Amygdala (tissue), 56 donors: ENCODE data around the gene ARMC3.
"Not testable (repeated sequence)": the region's sequence is repeated elsewhere in the genome, so short reads cannot be mapped to it uniquely, and the experiment has no call there.

Experiments
- DNase-seq, 56 donors: peaks; one replicate each; lab custom pipeline; 2025; lab: John Stamatoyannopoulos, UW

Gene ARMC3

DNA sequence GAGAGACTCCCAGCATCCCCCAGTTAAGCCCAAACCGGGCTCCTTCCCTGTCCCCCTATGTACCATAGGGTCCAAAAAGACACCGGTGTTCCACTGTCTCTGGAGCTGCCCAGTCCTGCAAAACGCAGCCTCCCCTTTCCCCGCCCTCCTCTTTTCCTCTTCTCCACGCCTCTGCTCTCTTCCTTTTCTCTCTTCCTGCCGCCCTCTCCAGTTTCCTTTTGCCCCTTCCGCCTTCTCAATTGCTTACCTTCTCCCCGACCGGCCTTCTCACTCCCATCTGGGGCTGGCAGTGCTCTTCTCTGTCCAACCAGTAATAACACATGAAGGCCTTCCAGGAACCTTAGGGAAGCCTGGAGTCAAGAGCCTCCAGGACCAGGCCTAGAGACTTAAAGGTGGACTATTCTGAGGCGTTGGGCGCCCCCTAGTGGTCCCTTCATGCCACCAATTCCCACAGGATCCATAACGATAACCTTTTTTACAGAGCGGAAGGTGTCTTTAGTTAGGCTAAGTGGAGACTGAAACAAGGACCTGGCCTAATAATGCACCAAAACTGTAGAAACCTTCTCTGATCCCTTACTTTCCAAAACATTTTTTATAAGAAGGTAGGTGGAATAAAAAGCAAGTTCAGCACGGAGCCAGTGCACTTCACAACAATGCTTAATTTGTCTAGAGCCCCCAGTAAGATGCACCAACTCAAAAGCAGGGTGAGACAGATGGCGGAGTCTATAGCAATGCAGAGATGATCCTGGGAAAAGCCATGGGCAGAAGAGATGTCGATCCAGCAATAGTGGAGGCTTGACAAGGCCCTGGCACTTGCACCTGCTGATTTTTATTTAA, 140.3 kb downstream of the ARMC3 start:
- DNase-seq: peak in 50 of 56 donors; percentile 3 to 93 (median 50)

DNA sequence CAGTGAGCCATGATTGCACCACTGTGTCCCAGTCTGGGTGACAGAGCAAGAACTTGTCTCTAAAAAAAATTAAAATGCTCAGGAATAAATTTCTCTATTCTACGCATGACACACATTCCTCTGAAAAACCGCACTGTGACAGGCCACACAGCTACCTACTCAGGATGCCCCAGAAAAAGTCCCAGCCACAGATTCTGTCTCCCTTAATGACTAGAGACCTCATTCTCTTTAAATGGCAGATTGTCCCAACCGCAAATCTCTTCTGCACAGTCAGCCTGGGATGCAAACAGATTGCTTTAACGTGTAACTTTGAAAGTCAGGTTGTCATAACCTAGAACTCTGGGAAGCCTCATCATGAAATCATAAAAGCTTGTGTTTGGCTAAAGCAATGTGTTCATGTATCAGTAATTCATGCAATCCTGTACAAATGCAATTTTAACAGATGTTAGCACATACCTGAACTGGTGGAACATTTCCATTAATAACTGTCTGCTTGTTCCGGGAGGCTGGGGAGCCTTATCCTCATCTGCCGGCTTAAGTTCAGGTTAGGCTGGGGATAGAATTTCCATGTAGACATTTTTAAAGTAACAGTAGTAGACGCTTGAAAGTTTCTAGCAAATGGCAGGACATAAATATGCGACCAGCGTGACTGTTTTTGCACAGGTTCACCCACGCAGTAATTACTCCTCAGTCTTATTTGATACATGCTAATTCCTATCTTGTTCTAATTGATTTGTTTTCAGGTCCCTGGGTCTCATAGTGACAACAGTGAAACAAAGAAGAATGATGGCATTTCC, 141.4 kb downstream of the ARMC3 start:
- DNase-seq: no peak

DNA sequence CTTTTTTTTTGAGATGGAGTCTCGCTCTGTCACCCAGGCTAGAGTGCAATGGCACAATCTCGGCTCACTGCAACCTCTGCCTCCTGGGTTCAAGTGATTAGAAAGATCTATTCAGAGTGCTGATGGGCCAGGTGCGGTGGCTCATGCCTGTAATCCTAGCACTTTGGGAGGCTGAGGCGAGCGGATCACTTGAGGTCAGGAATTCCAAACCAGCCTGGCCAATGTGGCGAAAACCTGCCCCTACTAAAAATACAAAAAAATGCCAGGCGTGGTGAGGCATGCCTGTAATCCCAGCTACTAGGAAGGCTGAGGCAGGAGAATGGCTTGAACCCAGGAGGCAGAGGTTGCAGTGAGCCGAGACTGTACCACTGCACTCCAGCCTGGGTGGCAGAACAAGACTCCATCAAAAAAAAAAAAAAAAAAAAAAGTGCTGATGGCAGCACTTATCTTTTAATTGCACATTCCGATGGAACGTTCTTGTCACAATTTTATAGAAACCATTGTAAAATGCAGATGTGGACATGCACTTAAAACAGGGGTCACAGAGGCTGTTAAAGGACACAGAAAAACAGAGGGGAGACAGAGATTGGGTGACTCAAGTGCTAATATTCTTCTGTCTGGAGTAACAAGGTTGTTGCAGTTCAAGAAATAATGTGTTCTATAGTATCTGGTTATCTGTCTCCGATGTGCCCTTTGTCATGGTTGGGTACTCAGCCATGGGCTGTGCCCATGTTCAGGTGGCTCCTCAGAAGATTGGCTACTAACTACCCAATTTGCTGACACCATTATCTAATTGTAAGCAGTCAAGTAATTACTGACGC, 142.4 kb downstream of the ARMC3 start:
- not testable (repeated sequence) for DNase-seq

DNA sequence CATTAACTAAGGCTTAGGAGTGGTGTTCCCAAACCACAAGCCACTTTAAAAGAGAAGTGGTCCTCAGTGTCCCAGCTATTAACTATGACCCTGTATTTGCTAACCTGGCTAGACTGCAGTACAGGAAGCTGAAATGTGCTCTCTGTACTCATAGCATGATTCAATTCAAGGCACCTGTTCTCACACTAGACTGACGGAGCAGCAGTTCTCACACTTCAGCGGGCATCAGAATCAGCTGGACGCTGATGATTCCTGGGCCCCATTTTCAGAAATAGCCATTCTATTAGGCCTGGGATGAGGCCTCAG, 143.0 kb downstream of the ARMC3 start:
- DNase-seq: no peak

DNA sequence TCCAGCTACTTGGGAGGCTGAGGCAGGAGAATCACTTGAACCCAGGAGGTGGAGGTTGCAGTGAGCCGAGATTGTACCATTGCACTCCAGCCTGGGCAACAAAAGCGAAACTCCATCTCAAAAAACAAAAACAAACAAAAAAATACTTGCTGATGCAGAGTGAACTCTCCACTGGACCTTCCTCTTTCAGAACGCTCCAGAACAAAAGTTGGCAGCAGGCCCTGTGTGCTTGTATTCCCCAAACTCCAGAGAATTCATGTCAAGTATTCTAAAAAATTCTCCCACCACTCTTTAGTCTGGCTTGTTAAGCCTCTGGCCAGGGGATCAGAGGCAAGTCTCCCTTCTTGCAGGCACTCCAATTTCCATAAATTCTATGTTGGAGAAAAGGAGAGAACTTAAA, 144.7 kb downstream of the ARMC3 start:
- DNase-seq: peak in 2 of 56 donors; percentile 6 to 15

DNA sequence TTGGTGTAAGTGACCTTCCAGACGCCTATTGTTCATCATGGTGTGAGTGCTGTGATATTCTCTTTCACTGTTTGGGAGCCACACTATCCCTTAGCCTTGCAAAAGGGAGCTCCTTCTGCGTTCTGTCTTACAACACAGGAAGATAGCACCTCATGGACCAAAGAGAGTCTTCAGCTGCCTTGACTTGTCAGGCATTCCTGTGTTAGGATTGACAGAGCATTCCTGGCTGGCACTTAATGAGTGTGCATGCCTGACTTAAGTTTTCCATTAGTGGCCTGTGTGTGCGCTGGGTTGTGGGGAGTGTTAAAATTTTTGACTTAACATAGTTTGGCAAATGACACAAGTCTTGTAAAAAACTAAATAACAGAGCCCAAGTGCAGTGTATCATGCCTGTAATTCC, 145.7 kb downstream of the ARMC3 start:
- DNase-seq: no peak

DNA sequence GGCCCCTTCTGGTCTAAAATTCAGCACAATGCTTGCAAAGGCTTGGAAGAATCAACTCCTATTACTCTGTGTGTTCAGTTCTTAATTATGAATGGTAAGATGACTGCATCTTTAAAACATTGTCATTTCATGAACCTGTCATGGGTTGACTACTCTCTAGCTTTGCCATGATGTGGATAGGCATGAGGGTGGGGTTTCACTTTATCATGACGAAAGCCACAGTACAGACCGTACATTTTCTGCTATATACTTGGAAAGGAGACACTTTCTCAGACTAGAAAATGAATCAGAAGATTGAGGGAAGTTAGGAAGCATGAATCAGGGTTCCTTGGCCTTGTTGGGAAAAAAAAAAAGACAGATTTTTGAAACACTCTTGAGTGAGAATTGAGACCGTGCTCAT, 147.8 kb downstream of the ARMC3 start:
- no peak for DNase-seq

DNA sequence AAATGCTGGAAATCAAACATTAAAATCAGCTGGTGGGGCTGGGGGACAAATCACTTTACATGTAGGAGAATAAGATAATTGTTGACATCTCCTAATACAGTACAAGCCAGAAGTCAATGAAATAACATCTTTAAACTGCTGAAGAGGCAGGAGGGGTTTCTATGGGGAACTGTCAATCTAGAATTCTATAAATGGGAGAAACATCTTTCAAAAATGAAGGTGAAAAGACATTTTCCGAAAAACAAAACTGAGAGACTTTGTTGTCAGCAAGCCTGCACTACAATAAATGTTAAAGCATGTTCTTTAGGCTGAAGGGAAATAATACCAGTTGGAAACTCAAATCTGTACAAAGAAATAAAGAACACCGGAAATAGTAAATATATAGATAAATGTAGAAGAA, 150.3 kb downstream of the ARMC3 start:
- no peak for DNase-seq

DNA sequence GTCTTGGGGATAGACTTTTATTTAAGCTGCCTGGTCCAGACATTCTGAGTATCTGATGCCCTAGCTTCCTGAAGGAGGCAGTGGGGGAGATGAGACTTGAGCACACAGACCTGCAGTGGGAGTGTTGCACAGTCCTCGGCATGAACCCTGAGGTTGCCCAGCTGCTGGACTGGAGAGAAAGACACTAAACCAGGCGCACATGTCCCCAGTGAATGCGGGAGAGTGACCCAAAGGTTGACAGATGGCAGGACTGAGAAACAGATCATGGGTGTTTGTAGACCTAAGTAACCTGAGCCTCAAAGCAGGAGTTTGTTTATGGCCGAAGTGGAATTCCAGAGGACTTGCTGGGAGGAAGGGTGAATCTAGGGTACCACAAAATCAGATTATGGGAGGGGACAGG, 151.8 kb downstream of the ARMC3 start:
- no peak for DNase-seq

DNA sequence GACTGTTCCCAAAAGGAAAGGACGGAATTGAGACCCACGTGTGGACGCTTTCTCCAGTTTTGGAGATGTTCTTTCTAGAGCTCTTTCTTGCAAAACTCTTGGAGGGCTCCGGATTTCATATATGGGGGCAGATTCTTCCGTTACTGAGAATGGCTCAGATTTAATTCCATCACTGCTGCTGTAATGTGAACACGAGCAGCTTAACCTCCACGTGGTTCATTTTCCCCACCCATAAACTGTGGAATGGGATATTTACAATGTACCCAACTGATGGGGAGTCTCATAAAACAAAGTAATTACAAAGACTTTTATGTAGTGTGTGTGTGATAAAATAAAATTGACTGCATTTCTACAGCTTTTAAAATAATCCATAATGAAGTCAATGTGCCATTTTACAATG, 152.4 kb downstream of the ARMC3 start:
- no peak for DNase-seq

DNA sequence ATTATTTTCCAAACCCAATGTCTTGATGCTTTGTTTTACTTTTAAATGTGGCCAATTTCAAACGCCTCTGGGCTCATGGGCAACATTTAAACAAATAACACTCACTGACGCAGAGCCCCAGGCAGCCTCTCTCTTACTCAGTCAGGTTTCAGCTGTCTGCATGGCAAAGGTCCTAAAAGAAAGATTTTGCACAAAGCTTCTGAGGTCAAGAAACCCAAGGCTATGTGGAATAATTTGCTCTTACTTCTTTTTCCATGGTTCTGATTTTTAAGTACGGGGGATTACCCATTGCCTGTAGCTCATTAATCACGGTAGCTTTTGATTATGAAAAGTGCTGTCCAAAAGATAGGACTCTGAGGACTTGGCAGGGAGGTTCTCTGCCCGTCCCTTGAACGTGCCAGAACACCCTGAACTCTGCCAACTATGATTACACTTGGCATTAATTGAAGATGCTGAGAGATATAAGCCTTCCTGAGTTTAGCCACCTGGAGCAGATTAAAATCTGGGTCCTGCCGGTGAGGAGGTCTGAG, 153.4 kb downstream of the ARMC3 start:
- DNase-seq: peak in 2 of 56 donors; percentile 24 to 26

DNA sequence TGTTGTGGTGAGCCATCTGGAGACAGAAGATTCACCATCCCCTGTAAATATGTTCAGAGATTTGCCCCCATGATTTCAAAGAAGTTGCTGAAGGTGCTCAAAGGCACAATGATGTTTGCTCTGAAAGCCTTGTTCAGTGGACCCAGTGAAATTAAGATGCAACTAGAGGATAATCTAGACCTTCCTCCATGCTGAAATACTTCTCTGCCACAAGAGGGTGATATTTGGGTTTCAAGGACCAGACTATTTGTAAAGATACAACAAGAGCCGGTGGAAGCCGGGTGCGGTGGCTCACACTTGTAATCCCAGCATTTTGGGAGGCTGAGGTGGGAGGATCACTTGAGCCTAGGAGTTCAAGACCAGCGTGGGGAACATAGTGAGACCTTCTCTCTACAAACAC, 154.0 kb downstream of the ARMC3 start:
- no peak for DNase-seq
